ENCODE measurements around the gene ZNF516. TPM values are rescaled to one million over a fixed set of nuclear protein-coding genes. Genes with fewer than 3 reads are reported as not detected.
A peak's percentile ranks its signal among the peaks of the same experiment; 100 is the strongest.

Gene ZNF516
- total and polyA plus RNA-seq, 2 of the 13 experiments (the other 11 are each of a cell fraction or from before 2014, with no cell fraction given), result 16.6 to 18.7 TPM

DNA sequence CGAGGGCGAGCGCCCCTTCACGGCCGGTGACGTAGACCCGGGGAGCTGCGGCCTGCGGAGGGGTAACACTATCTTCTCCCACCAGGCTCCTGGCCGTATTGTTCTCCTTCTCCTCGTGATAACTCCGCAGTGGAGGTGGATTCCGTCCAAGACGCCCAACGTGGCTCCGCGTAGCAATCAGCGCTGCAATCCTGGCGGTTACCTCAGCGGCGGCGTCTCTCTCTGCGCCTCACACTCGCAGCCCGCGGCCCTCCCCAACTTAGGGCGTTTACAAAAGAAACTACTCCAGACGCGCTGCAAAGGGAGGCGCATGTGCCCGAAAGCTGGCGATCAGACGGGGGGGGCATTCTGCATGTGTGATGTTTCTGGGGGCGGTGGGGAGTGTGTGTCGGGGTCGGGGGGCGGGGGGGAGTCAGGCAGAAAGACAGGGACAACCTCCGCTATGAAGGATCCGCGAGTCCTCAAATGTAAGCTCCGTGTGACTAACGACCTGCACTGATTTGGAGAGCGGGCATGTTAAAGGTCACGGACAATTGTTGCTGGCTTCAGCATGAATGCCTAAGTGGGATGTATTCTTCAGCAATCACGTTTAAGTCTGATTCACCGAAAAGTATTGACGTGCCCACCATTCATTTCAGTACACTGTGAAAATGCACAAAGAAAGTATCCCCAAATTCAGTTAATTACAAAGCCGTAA, 1.3 kb upstream of the ZNF516 start (continued):
- TF ChIP-seq, protein P1, sequence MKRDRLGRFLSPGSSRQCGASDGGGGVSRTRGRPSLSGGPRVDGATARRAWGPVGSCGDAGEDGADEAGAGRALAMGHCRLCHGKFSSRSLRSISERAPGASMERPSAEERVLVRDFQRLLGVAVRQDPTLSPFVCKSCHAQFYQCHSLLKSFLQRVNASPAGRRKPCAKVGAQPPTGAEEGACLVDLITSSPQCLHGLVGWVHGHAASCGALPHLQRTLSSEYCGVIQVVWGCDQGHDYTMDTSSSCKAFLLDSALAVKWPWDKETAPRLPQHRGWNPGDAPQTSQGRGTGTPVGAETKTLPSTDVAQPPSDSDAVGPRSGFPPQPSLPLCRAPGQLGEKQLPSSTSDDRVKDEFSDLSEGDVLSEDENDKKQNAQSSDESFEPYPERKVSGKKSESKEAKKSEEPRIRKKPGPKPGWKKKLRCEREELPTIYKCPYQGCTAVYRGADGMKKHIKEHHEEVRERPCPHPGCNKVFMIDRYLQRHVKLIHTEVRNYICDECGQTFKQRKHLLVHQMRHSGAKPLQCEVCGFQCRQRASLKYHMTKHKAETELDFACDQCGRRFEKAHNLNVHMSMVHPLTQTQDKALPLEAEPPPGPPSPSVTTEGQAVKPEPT (CRISPR knock-in tag; IDR thresholded peaks at IDR 0.05; ENCODE audit: low read depth), result no peak
- TF ChIP-seq TEAD3 (CRISPR knock-in tag; optimal IDR thresholded peaks at IDR 0.05; ENCODE audit: borderline replicate concordance), result no peak
- no peak for TF ChIP-seq STAG1 (CRISPR knock-in tag; IDR thresholded peaks at IDR 0.05)
- TF ChIP-seq MYC (CRISPR knock-in tag; IDR thresholded peaks at IDR 0.05; ENCODE audit: borderline replicate concordance), result no peak; the same call in 1 of the 2 replicates
- TF ChIP-seq HNF4G (IDR thresholded peaks at IDR 0.05; ENCODE audit: borderline replicate concordance, low read depth, low read length), result no peak
- no peak for TF ChIP-seq HNF4G (CRISPR knock-in tag; IDR thresholded peaks at IDR 0.05; ENCODE audit: borderline replicate concordance, low read depth)
- TF ChIP-seq CENPX (CRISPR knock-in tag; IDR thresholded peaks at IDR 0.05), result no peak
- TF ChIP-seq ZNF788 (CRISPR knock-in tag; IDR thresholded peaks at IDR 0.05; ENCODE audit: borderline replicate concordance), result no peak
- TF ChIP-seq FOXM1 (CRISPR knock-in tag; IDR thresholded peaks at IDR 0.05), result no peak
- TF ChIP-seq, protein P2, sequence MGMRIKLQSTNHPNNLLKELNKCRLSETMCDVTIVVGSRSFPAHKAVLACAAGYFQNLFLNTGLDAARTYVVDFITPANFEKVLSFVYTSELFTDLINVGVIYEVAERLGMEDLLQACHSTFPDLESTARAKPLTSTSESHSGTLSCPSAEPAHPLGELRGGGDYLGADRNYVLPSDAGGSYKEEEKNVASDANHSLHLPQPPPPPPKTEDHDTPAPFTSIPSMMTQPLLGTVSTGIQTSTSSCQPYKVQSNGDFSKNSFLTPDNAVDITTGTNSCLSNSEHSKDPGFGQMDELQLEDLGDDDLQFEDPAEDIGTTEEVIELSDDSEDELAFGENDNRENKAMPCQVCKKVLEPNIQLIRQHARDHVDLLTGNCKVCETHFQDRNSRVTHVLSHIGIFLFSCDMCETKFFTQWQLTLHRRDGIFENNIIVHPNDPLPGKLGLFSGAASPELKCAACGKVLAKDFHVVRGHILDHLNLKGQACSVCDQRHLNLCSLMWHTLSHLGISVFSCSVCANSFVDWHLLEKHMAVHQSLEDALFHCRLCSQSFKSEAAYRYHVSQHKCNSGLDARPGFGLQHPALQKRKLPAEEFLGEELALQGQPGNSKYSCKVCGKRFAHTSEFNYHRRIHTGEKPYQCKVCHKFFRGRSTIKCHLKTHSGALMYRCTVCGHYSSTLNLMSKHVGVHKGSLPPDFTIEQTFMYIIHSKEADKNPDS (CRISPR knock-in tag; IDR thresholded peaks at IDR 0.05), result no peak
- TF ChIP-seq SALL1 (CRISPR knock-in tag; IDR thresholded peaks at IDR 0.05), result peak; percentile 42; the same call in 1 of the 2 replicates
- no peak for TF ChIP-seq ZNF607 (CRISPR knock-in tag; IDR thresholded peaks at IDR 0.05; ENCODE audit: borderline replicate concordance)
- TF ChIP-seq, protein P3, sequence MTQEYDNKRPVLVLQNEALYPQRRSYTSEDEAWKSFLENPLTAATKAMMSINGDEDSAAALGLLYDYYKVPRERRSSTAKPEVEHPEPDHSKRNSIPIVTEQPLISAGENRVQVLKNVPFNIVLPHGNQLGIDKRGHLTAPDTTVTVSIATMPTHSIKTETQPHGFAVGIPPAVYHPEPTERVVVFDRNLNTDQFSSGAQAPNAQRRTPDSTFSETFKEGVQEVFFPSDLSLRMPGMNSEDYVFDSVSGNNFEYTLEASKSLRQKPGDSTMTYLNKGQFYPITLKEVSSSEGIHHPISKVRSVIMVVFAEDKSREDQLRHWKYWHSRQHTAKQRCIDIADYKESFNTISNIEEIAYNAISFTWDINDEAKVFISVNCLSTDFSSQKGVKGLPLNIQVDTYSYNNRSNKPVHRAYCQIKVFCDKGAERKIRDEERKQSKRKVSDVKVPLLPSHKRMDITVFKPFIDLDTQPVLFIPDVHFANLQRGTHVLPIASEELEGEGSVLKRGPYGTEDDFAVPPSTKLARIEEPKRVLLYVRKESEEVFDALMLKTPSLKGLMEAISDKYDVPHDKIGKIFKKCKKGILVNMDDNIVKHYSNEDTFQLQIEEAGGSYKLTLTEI (CRISPR knock-in tag; conservative IDR thresholded peaks at IDR 0.05), result no peak
- TF ChIP-seq GLI4 (CRISPR knock-in tag; IDR thresholded peaks at IDR 0.05; ENCODE audit: borderline replicate concordance), result no peak
- TF ChIP-seq, protein P4, sequence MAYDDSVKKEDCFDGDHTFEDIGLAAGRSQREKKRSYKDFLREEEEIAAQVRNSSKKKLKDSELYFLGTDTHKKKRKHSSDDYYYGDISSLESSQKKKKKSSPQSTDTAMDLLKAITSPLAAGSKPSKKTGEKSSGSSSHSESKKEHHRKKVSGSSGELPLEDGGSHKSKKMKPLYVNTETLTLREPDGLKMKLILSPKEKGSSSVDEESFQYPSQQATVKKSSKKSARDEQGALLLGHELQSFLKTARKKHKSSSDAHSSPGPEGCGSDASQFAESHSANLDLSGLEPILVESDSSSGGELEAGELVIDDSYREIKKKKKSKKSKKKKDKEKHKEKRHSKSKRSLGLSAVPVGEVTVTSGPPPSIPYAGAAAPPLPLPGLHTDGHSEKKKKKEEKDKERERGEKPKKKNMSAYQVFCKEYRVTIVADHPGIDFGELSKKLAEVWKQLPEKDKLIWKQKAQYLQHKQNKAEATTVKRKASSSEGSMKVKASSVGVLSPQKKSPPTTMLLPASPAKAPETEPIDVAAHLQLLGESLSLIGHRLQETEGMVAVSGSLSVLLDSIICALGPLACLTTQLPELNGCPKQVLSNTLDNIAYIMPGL (CRISPR knock-in tag; IDR thresholded peaks at IDR 0.05; ENCODE audit: borderline replicate concordance in 1 of 2, low read depth in 1 of 2), result 0 out of 4 replicates have a peak, but pooled peaks of 1 of the 2 experiments have one; percentile 42
- TF ChIP-seq, protein P5, sequence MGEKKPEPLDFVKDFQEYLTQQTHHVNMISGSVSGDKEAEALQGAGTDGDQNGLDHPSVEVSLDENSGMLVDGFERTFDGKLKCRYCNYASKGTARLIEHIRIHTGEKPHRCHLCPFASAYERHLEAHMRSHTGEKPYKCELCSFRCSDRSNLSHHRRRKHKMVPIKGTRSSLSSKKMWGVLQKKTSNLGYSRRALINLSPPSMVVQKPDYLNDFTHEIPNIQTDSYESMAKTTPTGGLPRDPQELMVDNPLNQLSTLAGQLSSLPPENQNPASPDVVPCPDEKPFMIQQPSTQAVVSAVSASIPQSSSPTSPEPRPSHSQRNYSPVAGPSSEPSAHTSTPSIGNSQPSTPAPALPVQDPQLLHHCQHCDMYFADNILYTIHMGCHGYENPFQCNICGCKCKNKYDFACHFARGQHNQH (CRISPR knock-in tag; IDR thresholded peaks at IDR 0.05), result no peak
- TF ChIP-seq, protein P6, sequence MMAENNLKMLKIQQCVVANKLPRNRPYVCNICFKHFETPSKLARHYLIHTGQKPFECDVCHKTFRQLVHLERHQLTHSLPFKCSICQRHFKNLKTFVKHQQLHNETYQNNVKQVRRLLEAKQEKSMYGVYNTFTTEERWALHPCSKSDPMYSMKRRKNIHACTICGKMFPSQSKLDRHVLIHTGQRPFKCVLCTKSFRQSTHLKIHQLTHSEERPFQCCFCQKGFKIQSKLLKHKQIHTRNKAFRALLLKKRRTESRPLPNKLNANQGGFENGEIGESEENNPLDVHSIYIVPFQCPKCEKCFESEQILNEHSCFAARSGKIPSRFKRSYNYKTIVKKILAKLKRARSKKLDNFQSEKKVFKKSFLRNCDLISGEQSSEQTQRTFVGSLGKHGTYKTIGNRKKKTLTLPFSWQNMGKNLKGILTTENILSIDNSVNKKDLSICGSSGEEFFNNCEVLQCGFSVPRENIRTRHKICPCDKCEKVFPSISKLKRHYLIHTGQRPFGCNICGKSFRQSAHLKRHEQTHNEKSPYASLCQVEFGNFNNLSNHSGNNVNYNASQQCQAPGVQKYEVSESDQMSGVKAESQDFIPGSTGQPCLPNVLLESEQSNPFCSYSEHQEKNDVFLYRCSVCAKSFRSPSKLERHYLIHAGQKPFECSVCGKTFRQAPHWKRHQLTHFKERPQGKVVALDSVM (CRISPR knock-in tag; IDR thresholded peaks at IDR 0.05), result no peak
